Fibroblast of lung (primary cell): ENCODE measurements around the gene MTSS2. TPM values are rescaled to one million over a fixed set of nuclear protein-coding genes. Genes with fewer than 3 reads are reported as not detected.

Experiments
- DNase-seq, 2 donors: peaks; one replicate each; pipeline versions ENCODE4 v3.0.0 to v3.0.0-alpha.2; 2010; ENCODE audit warnings: low read depth in 2 of 2
- H2AFZ ChIP-seq: 2 replicates; pipeline ENCODE4 v1.5.1; 2012; ENCODE audit warnings: low read length, control low read depth, inconsistent platforms
- H3K27ac ChIP-seq: 2 replicates; pipeline ENCODE4 v1.5.1; 2011; ENCODE audit warnings: low read length, control low read depth; ENCODE audit not compliant: insufficient read depth
- H3K27me3 ChIP-seq: 2 replicates; pipeline ENCODE4 v1.5.1; 2011; ENCODE audit warnings: mild to moderate bottlenecking, low read length; ENCODE audit not compliant: control insufficient read depth, insufficient read depth
- H3K36me3 ChIP-seq: 2 replicates; pipeline ENCODE4 v1.5.1; 2011; ENCODE audit warnings: low read length; ENCODE audit not compliant: control insufficient read depth, insufficient read depth
- H3K4me1 ChIP-seq: 2 replicates; pipeline ENCODE4 v1.5.1; 2011; ENCODE audit warnings: low read length; ENCODE audit not compliant: control insufficient read depth, insufficient read depth; ENCODE audit errors: extremely low read depth
- H3K4me2 ChIP-seq: 2 replicates; pipeline ENCODE4 v1.5.1; 2011; ENCODE audit warnings: low read length, control low read depth; ENCODE audit not compliant: insufficient read depth; ENCODE audit errors: extremely low read depth
- H3K4me3 ChIP-seq, 4 experiments: fragments of 200-600 bp in 1 of 4; sonication (generic) in 1 of 4; replicated peaks in 1 of 4; 2 replicates each; pipeline ENCODE4 v1.5.1; 2011 to 2016; ENCODE audit warnings: low read length in 4 of 4, low read depth in 3 of 4, mild to moderate bottlenecking in 3 of 4, control low read depth in 2 of 4, inconsistent platforms in 1 of 4, mixed read lengths in 1 of 4; ENCODE audit not compliant: insufficient read depth in 1 of 4; ENCODE audit errors: control extremely low read depth in 1 of 4
- H3K79me2 ChIP-seq: 2 replicates; pipeline ENCODE4 v1.5.1; 2012; ENCODE audit warnings: mild to moderate bottlenecking, low read length, inconsistent platforms; ENCODE audit not compliant: control insufficient read depth, insufficient read depth
- H3K9ac ChIP-seq: 2 replicates; pipeline ENCODE4 v1.5.1; 2011; ENCODE audit warnings: mild to moderate bottlenecking, low read length, control low read depth; ENCODE audit not compliant: insufficient read depth
- H3K9me3 ChIP-seq: 2 replicates; pipeline ENCODE4 v1.5.1; 2012; ENCODE audit warnings: low read depth, low read length; ENCODE audit not compliant: control insufficient read depth, insufficient read depth
- H4K20me1 ChIP-seq: 2 replicates; pipeline ENCODE4 v1.5.1; 2011; ENCODE audit warnings: low read length; ENCODE audit not compliant: control insufficient read depth, insufficient read depth; ENCODE audit errors: extremely low read depth
- EZH2 ChIP-seq: IDR thresholded peaks from 2 replicates; pipeline ENCODE4 v1.5.1; 2012; ENCODE audit warnings: low read length, control low read depth, mild to moderate bottlenecking; ENCODE audit errors: missing control alignments
- polyA plus RNA-seq, 2 donors: library from polyadenylated mRNA; depleted of rRNA in 1 of 2; stranded (reverse) in 1 of 2; unstranded in 1 of 2; fragments of >200 nt; gene quantifications; 2 replicates each; pipeline ENCODE4 v1.2.1, GENCODE V29; 2011 to 2012; ENCODE audit warnings: missing spikeins in 1 of 2
- total RNA-seq: library from RNA; depleted of rRNA; stranded (reverse); fragments of >200 nt; gene quantifications from 2 replicates; pipeline ENCODE4 v1.2.1, GENCODE V29; 2014
- TF ChIP-seq, protein P1 (sequence below), 2 donors: IDR thresholded peaks in 1 of 2; conservative IDR thresholded peaks in 1 of 2; 1 replicate in 1 of 2; 2 replicates in 1 of 2; pipeline ENCODE4 v1.5.1; 2011 to 2012; ENCODE audit warnings: low read length in 2 of 2, control low read depth in 1 of 2, inconsistent platforms in 1 of 2, low read depth in 1 of 2, mild to moderate bottlenecking in 1 of 2

The MTSS2 gene
- total and polyA plus RNA-seq, 2 donors (not counting 1 experiment from before 2014, with no cell fraction given): 126 to 131 TPM

DNA sequence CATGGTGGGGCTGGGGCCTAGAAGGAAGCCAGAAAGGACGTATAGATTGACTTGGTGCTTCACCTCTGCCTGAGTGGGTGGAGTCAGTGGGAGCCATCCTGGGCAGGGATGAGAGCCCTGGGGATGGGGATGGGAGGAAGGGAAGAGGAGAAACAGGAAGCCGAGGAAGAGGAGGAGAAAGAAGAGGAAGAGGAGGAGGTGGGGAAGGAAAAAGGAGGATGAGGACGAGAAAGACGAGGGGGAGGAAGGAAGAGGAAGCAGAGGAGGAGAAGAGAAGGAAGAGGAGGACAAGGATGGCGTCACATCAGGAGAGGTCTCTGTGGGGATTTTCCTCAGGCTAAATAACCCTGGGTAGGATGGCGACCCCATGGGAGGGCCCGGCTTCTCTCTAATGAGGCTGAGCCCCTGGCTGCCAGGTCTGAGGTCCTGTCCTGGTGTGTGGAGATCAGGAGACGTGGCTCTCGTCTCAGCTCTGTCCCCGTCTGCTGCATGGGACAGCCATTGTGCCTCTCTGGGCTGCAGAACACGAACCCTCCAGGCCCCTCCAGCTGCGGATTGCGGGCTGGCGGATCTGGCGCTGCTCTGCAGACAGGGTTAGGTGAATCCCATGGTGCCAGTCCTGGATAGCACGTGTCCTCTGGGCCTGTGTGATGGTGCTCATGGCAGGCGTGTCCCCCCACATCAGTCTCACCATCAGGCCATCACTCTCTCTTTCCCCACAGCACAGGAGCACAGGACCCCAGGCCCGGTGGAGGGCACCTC lies 35.5 kb upstream of the MTSS2 start:
- no peaks in the 10 kb centered on the region for H3K27me3 ChIP-seq
- no peaks in the 10 kb centered on the region for H3K9me3 ChIP-seq
- H3K4me3 ChIP-seq: no peak overlapping the region
- H3K36me3 ChIP-seq: no peaks in the 10 kb centered on the region
- no peak for DNase-seq
- H2AFZ ChIP-seq: no peak overlapping the region
- no peak overlapping the region for H3K4me2 ChIP-seq
- no peaks in the 10 kb centered on the region for H4K20me1 ChIP-seq
- H3K79me2 ChIP-seq: no peaks in the 10 kb centered on the region
- H3K27ac ChIP-seq: no peak overlapping the region
- TF ChIP-seq, protein P1, sequence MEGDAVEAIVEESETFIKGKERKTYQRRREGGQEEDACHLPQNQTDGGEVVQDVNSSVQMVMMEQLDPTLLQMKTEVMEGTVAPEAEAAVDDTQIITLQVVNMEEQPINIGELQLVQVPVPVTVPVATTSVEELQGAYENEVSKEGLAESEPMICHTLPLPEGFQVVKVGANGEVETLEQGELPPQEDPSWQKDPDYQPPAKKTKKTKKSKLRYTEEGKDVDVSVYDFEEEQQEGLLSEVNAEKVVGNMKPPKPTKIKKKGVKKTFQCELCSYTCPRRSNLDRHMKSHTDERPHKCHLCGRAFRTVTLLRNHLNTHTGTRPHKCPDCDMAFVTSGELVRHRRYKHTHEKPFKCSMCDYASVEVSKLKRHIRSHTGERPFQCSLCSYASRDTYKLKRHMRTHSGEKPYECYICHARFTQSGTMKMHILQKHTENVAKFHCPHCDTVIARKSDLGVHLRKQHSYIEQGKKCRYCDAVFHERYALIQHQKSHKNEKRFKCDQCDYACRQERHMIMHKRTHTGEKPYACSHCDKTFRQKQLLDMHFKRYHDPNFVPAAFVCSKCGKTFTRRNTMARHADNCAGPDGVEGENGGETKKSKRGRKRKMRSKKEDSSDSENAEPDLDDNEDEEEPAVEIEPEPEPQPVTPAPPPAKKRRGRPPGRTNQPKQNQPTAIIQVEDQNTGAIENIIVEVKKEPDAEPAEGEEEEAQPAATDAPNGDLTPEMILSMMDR (conservative IDR thresholded peaks at IDR 0.05 in 1 of 2, IDR thresholded peaks at IDR 0.05 in 1 of 2; ENCODE audit: low read depth in 1 of 2, low read length in 2 of 2): no peak
- no peak for TF ChIP-seq EZH2
- H3K4me1 ChIP-seq: peaks cover 18% of the 10 kb centered on the region
- no peak overlapping the region for H3K9ac ChIP-seq

DNA sequence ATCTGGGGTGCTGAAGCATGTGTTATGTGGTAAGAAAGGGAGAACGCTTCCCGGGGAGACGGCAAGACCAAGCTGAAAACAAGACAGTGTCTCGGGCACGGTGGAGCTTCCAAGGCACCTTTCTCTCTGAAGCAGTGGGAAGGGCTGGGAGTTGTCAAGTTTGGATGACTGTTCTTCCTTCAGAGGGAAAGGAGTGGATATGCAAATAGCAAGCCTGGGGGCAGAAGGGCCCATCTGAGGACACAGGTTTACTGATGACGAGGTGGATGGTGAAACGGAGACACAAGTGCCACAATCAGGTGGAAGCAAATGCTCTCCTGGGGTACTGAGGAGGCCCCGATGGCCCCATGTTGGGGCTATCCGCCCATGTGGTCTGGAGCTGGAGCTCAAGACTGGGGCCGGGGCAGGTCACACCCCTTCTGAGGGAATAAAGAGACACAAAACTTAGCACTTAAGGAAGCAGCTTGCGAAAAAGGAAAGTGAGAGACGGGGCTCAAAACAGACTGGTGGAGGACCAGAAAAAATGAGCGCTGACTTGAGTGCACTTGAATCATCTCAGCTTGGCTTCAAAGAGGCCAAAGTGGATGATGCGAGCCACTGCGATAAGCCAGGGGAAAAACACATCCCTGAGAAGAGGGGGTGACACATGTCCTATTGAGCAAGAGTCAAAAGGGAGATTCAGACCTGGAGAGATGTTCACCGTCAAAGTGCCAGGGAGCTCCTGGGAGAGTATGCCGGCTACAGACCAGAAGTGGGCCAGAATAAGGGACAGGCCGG lies 34.8 kb upstream of the MTSS2 start:
- peaks cover 17% of the 10 kb centered on the region for H3K4me1 ChIP-seq
- H3K79me2 ChIP-seq: no peaks in the 10 kb centered on the region
- H3K4me3 ChIP-seq: no peak overlapping the region
- H3K27me3 ChIP-seq: no peaks in the 10 kb centered on the region
- H2AFZ ChIP-seq: no peak overlapping the region
- H4K20me1 ChIP-seq: no peaks in the 10 kb centered on the region
- no peaks in the 10 kb centered on the region for H3K36me3 ChIP-seq
- no peak overlapping the region for H3K4me2 ChIP-seq
- no peak overlapping the region for H3K27ac ChIP-seq
- H3K9me3 ChIP-seq: no peaks in the 10 kb centered on the region
- H3K9ac ChIP-seq: no peak overlapping the region
- TF ChIP-seq, protein P1 (conservative IDR thresholded peaks at IDR 0.05 in 1 of 2, IDR thresholded peaks at IDR 0.05 in 1 of 2; ENCODE audit: low read depth in 1 of 2, low read length in 2 of 2): no peak
- TF ChIP-seq EZH2: no peak
- no peak for DNase-seq

GRCh38 chr16:70717065-70717464 lies 31.2 kb upstream of the MTSS2 start:
- H3K4me1 ChIP-seq: peaks cover 27% of the 10 kb centered on the region
- no peak overlapping the region for H2AFZ ChIP-seq
- H3K36me3 ChIP-seq: no peaks in the 10 kb centered on the region
- H4K20me1 ChIP-seq: no peaks in the 10 kb centered on the region
- no peak overlapping the region for H3K9ac ChIP-seq
- no peaks in the 10 kb centered on the region for H3K79me2 ChIP-seq
- H3K4me3 ChIP-seq: no peak overlapping the region
- no peaks in the 10 kb centered on the region for H3K9me3 ChIP-seq
- no peak overlapping the region for H3K4me2 ChIP-seq
- no peak for TF ChIP-seq EZH2
- TF ChIP-seq, protein P1 (conservative IDR thresholded peaks at IDR 0.05 in 1 of 2, IDR thresholded peaks at IDR 0.05 in 1 of 2; ENCODE audit: low read depth in 1 of 2, low read length in 2 of 2): no peak
- H3K27me3 ChIP-seq: no peaks in the 10 kb centered on the region
- DNase-seq: no peak
- no peak overlapping the region for H3K27ac ChIP-seq
